COLO829 (cell line): ENCODE results near the gene PIGX.

Experiments
- DNase-seq: peaks from one replicate; pipeline ENCODE4 v3.0.0; 2012; ENCODE audit warnings: low spot score

PIGX gene

DNA sequence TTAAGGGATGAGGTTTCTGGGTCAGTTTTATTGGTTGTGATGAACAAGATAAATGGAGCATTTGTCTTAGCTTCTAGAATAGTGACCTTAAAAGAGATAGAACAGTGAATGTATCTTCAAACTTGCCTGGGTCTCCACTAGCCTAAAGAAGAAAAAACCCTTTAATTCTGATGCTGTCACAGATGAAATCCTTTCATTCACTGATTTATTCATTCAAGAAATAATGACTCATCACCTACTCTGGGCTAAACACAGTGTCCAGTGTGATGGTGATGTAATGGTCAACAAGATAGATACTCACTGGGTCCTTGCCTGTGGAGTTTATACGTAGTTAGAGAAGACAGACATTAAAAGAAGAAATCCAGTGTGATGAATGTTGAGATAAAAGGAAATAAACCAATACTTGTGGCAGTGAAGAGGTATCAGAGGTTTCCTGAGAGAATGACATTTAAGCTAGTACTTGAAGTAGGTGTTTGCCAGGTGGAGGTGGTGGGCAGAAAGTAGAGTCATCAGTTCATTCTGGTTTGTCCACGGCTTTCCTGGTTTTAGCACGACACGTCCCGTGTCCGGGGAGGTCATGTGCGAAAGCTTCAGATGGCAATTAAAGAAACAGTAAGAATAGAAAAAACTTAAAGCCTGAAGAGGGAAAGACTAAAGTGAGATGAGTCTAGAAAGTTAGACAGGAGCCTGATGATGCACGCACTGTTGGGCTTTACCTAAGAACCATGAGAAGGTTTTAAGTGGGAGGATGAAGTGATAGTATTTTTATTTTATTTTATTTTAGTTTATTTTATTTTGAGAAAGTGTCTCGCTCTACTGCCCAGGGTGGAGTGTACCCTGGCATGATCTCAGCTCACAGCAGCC is 45.9 kb downstream of the PIGX start:
- DNase-seq, result peak; percentile 96

DNA sequence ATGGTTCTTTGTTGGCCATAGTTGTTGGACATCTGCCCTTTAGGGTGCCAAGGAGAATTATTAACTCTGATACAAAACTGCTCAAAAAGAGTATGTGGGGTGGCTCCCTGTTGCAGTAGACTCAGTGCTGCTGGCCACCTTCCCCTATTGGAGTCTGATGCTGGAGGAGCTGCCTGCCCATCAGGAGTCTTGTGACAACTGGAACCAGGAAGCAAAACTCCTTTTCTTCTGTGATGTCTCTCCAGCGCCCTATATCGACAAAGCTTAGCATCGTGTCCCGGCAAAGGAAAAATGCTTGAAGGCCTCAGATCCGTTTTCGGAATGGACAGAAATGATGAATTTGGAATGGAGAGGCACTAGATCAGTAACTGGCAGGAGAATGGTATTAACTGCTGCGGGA is 51.0 kb downstream of the PIGX start:
- DNase-seq, result no peak

DNA sequence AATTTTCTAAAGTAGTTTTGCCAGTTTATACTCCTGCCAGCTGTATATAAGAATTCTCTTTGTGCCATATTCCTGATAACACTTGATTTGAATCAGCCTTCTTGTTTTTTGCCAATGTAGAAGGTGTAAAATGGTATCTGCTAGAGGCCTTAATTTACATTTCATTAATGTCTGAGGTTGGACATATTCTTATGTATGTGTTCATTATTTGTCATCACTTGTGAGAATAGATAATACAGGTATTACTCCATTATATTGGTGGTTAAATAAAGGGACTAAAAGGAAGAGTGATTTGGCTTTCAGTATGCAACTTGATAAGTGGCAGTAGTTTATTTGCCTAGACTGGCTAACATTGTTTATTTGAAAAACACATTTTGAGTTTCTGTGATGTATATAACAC is 53.3 kb downstream of the PIGX start:
- no peak for DNase-seq

DNA sequence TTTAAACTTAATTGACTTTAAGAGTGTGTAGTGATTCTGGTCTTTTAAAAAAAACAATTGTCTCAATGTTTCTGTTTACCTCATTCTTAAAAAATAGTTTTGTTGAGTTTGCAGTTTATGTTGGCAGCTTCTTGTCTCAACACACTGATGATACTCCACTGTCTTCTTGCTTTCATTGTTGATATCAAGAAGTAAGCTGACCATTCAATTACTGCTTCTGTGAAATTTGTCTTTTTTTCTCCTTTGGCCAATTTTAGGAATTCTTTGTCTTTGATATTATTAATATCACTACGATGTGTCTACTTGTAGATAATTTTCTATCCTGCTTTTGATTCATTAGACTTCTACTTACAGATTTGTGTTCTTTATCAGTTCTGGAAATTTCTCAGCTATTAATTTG is 58.9 kb downstream of the PIGX start:
- no peak for DNase-seq

DNA sequence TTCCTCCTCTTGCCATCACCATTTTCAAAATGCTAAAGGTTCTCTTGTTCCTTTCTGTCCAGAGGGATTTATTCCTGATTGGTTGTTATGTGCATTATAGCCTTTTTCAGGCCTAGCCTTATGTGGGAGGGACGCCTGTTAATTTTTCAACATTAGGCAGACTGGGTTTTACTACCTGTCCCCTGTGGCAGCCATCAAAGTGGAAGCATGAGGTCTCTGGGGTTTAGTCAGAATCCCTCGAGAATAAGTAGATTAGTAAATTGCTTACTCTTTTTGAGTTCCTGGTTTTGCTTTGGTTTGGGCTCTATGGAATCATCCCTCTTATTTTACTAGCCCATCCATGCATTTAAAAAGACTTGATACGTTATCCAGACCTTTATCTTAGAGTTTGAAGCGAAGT is 59.9 kb downstream of the PIGX start:
- DNase-seq, result no peak

DNA sequence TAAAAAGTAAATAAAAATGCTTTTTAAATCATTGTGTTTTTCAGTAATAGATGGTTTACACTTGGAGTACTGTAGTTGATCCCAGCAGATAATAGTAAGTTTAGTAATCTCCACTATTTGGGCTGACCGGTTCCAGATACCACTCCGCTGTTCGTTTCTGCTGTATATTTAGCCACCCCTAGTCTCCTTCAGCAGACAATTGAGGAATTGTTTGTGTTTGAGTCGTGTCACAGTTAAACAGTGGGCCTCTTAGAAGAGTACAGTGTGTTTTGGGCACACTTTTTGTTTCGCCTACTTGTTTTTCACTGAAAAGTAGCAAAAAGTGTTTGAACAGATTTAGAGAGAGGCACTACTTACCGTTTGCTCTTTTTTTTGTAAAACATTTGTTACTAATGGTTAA is 60.7 kb downstream of the PIGX start:
- peak; percentile 72 for DNase-seq

DNA sequence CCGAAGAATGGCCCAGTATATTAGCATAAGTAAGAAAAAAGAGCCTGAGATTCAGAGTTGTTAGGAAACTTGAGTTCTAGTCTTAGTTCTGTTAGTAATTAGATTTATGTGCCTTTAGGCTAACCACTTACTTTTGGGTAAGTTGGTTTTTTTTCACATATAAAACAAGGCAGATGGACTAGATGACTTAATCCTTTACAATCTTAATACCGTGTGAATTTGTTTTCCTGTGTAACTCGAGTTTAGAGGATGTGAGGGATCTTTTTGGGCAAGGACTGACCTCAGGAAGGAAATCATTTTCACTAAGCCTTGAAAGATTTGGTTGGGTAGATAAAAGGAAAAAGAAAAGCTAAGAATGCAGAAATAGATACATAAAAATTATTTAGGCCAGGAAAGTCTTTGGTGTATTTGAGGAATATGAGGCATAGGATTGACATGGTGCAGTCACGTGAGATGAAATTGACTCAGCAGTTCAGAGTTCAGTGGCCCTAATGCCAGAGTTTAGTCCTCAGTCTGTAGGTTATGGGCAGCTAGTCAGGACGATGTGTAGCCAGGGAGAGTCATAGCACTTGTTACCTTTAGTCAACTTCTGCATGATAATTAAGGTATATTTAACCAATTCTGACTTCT is 62.1 kb downstream of the PIGX start:
- DNase-seq, result no peak

DNA sequence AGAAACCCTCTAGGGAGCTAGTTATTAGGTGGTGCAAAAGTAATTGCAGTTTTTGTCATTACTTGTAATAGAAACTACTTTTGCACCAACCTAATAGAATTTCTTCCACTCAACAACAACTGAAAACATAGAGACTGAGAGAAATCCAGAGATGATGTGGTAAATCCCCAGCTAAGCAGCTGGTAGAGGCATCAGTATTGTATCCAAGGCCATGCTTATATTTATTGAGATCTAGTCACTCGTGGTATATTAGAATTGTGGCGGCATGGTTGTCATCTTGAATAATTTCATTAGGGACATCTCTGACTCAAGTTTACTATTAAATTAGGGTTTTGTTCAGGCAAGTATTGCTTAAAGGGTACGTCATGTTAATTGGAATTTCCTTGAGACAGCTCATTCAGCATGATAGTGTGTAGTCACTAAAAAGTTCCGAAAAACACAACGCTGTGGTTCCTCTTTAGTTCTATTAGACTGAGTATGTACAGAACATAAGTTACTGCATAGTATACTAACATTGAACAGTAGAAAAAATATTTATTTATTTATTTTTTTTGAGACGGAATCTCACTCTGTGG is 62.8 kb downstream of the PIGX start:
- no peak for DNase-seq

DNA sequence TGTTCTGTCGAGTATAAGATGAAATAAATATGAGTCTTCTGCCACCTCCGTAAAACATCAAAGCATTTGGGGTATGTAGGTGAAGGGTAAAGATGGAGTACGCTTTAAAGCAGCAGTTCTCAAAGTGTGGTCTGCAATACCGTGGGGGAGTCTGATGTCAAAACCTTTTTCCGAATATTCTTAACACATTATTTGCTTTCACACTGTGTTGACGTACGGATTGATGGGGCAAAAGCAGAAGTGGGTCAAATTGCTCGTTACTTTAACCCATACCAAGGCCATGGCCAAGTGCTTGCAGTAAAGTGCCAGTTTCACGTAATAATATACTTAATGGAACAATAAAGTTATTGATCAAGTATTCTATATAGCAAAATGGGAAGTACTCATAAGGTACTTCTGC is 63.8 kb downstream of the PIGX start:
- no peak for DNase-seq

DNA sequence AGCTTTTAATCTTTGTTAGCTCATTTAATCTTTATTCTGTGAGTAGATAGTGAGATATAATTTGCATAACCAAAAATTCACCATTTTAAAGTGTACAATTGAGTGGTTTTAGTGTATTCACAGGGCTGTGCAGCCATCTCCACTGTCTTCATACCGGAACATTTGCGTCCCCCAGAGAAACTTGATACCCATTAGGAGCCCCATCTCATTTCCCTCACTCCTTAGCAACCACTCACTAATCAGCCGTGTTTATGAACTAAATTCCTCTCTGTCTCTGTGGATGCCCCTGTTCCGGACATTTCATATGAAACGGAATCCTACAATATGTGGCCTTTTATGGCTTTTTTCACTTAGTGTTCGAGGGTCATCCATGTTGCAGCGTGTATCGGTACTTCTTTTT is 65.7 kb downstream of the PIGX start:
- no peak for DNase-seq

DNA sequence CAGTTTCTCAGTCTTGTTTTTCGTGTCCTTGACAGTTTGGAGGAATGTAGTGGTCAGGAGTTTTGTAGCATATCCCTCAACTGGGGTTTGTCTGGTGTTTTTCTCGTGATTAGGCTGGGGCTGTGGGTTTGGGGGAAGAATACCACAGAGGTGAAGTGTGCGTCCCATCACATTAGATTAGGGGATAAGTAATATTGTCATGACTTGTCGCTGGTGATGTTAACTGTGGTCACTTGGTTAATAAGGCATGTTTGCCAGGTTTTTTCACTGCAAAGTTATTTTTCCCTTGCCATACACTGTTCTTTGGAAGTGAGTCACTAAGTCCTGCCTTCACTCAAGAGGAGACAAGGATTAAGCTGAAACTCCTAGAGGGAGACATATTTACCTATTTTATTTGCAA is 66.6 kb downstream of the PIGX start:
- DNase-seq, result no peak

DNA sequence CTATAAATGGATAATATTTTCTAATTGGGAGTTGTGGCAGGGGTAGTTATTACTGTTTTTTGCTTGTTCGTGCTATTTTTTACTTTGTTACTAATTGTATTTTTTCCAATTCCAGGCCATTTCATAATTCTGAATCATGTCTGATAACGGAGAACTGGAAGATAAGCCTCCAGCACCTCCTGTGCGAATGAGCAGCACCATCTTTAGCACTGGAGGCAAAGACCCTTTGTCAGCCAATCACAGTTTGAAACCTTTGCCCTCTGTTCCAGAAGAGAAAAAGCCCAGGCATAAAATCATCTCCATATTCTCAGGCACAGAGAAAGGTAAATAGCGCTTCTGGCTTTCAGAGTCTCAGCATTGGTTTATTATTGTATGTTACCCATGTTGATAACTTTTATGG is 70.3 kb downstream of the PIGX start:
- DNase-seq, result no peak
